Endodermal cell (in vitro differentiated cells): Measurements from ENCODE around the gene AQP1. TPM values are rescaled to one million over a fixed set of nuclear protein-coding genes. Genes with fewer than 3 reads are reported as not detected.

Source experiments
- DNase-seq: peaks from one replicate; pipeline ENCODE4 v3.0.0-alpha.2; 2017
- H3K27ac ChIP-seq: 2 replicates; pipeline ENCODE4 v1.5.1; 2013; ENCODE audit warnings: mild to moderate bottlenecking, low read depth, low read length, moderate library complexity
- H3K27me3 ChIP-seq: 2 replicates; pipeline ENCODE4 v1.6.1; 2013; ENCODE audit warnings: mild to moderate bottlenecking, low read length, moderate library complexity; ENCODE audit not compliant: insufficient read depth, control insufficient read depth, poor library complexity, severe bottlenecking
- H3K36me3 ChIP-seq: 2 replicates; pipeline ENCODE4 v1.7.0; 2013; ENCODE audit warnings: mild to moderate bottlenecking, low read length, moderate library complexity; ENCODE audit not compliant: control insufficient read depth, insufficient read depth
- H3K4me1 ChIP-seq: one replicate; pipeline ENCODE4 v1.7.0; 2013; ENCODE audit warnings: low read length; ENCODE audit not compliant: control insufficient read depth, insufficient read depth
- H3K4me3 ChIP-seq: 2 replicates; pipeline ENCODE4 v1.5.1; 2013; ENCODE audit warnings: mild to moderate bottlenecking, low read length, moderate library complexity
- H3K9ac ChIP-seq: 2 replicates; pipeline ENCODE4 v1.6.1; 2013; ENCODE audit warnings: mild to moderate bottlenecking, low read length, moderate library complexity; ENCODE audit not compliant: poor library complexity, severe bottlenecking; ENCODE audit errors: extremely low read depth
- H3K9me3 ChIP-seq: 2 replicates; pipeline ENCODE4 v1.6.1; 2013; ENCODE audit warnings: mild to moderate bottlenecking, low read length, moderate library complexity; ENCODE audit not compliant: control insufficient read depth
- H3K27ac Mint-ChIP-seq: 2 replicates; pipeline ENCODE4 v1.8.0; 2020; ENCODE audit warnings: mixed read lengths
- H3K27me3 Mint-ChIP-seq: 2 replicates; pipeline ENCODE4 v1.8.0; 2021; ENCODE audit warnings: mild to moderate bottlenecking, mixed read lengths; ENCODE audit not compliant: insufficient read depth
- H3K36me3 Mint-ChIP-seq: 2 replicates; pipeline ENCODE4 v1.8.0; 2020; ENCODE audit warnings: low read depth, mixed read lengths
- H3K4me1 Mint-ChIP-seq: 2 replicates; pipeline ENCODE4 v1.8.0; 2020; ENCODE audit warnings: mixed read lengths
- H3K4me3 Mint-ChIP-seq: 2 replicates; pipeline ENCODE4 v1.8.0; 2020; ENCODE audit warnings: mild to moderate bottlenecking, moderate library complexity, mixed read lengths
- H3K9me3 Mint-ChIP-seq: 2 replicates; pipeline ENCODE4 v1.8.0; 2020; ENCODE audit warnings: mild to moderate bottlenecking, mixed read lengths
- CTCF ChIP-seq: fragments of 200-600 bp; sonication (generic); conservative IDR thresholded peaks from 2 replicates; pipeline ENCODE4 v1.5.0; 2021; ENCODE audit warnings: antibody characterized with exemption, mild to moderate bottlenecking
- WGBS, 2 experiments: methylation state at CpG; one replicate each; pipeline versions ENCODE4 v1.1.5 to v1.1.7; 2013; ENCODE audit warnings: missing lambda C conversion rate in 2 of 2, mixed read lengths in 1 of 2; ENCODE audit not compliant: insufficient coverage in 1 of 2, insufficient read length in 1 of 2; 5-methylcytosine and 5-hydroxymethylcytosine counted together
- total RNA-seq, 2 donors: library from RNA; stranded (reverse); fragmentation: NEBNext Ultra II Directional in 1 of 2; extraction: Animal tissue kit (Norgen Biotek cat#: 25700) in 1 of 2; gene quantifications; 2 replicates in 1 of 2; 3 replicates in 1 of 2; pipeline ENCODE4 v1.2.1, GENCODE V29; 2021

Gene AQP1
- total RNA-seq, 2 donors from 2014 or later = 0.26 to 0.91 TPM

GRCh38 chr7:30906515-30907240, 5.0 kb upstream of the AQP1 start:
- Mint-ChIP-seq H3K27ac (peak overlapping the region; percentile 5), H3K4me3 (no peak overlapping the region), H3K36me3 (no peaks in the 10 kb centered on the region), H3K4me1 (peaks cover 6% of the 10 kb centered on the region), H3K27me3 (peaks cover 1% of the 10 kb centered on the region), H3K9me3 (no peaks in the 10 kb centered on the region)
- no peak overlapping the region for H3K27ac ChIP-seq
- 89 to 90% methylated on average over 3 to 11 of the region's 11 CpGs for WGBS, 2 experiments
- no peaks in the 10 kb centered on the region for H3K9me3 ChIP-seq
- no peaks in the 10 kb centered on the region for H3K36me3 ChIP-seq
- TF ChIP-seq CTCF = no peak
- no peaks in the 10 kb centered on the region for H3K27me3 ChIP-seq
- DNase-seq = no peak
- H3K4me3 ChIP-seq = no peak overlapping the region
- H3K4me1 ChIP-seq = peaks cover 8% of the 10 kb centered on the region
- no peak overlapping the region for H3K9ac ChIP-seq

GRCh38 chr7:30907527-30908267, 4.0 kb upstream of the AQP1 start:
- WGBS, 2 experiments = 90 to 99% methylated on average over 8 to 14 of the region's 14 CpGs
- H3K36me3 Mint-ChIP-seq = no peaks in the 10 kb centered on the region

GRCh38 chr7:30908681-30909080, 3.0 kb upstream of the AQP1 start:
- peak; percentile 90 for DNase-seq
- H3K27ac ChIP-seq = no peak overlapping the region
- H3K4me3 ChIP-seq = no peak overlapping the region
- Mint-ChIP-seq H3K36me3 (no peaks in the 10 kb centered on the region), H3K4me3 (no peak overlapping the region), H3K27me3 (peaks cover 1% of the 10 kb centered on the region), H3K27ac (no peak overlapping the region), H3K9me3 (no peaks in the 10 kb centered on the region), H3K4me1 (peaks cover 18% of the 10 kb centered on the region)
- H3K27me3 ChIP-seq = no peaks in the 10 kb centered on the region
- H3K9ac ChIP-seq = no peak overlapping the region
- H3K36me3 ChIP-seq = no peaks in the 10 kb centered on the region
- H3K9me3 ChIP-seq = no peaks in the 10 kb centered on the region
- WGBS, 2 experiments = 71 to 76% methylated on average over 3 to 10 of the region's 10 CpGs
- peak; percentile 80 for TF ChIP-seq CTCF
- peaks cover 8% of the 10 kb centered on the region for H3K4me1 ChIP-seq

More at GRCh38 chr7:30907527-30908267, 4.0 kb upstream of the AQP1 start:
- Histone ChIP-seq H3K27me3 (no peaks in the 10 kb centered on the region), H3K9ac (no peak overlapping the region), H3K9me3 (no peaks in the 10 kb centered on the region), H3K36me3 (no peaks in the 10 kb centered on the region), H3K27ac (no peak overlapping the region), H3K4me1 (peaks cover 8% of the 10 kb centered on the region), H3K4me3 (no peak overlapping the region)
- H3K4me1 Mint-ChIP-seq = peaks cover 8% of the 10 kb centered on the region
- H3K4me3 Mint-ChIP-seq = no peak overlapping the region
- DNase-seq = no peak
- no peaks in the 10 kb centered on the region for H3K9me3 Mint-ChIP-seq
- H3K27ac Mint-ChIP-seq = no peak overlapping the region
- no peak for TF ChIP-seq CTCF
- peaks cover 1% of the 10 kb centered on the region for H3K27me3 Mint-ChIP-seq
